ENCODE measurements around the gene ANKRD52.

The ANKRD52 gene

GRCh38 chr12:56234746-56235436 lies 23.3 kb downstream of the ANKRD52 start:
- Histone ChIP-seq H3K79me2 (ENCODE audit: insufficient read depth, low read length) (no peaks in the 10 kb centered on the region), H3K4me2 (ENCODE audit: low read depth, low read length, poor library complexity, severe bottlenecking) (no peak overlapping the region), H3K4me1 (ENCODE audit: insufficient read depth, low read length, poor library complexity, severe bottlenecking) (no peaks in the 10 kb centered on the region), H3K9me2 (replicated peaks; ENCODE audit: low read depth, low read length) (no peaks in the 10 kb centered on the region), H3K9ac (ENCODE audit: low read depth, low read length, poor library complexity, severe bottlenecking) (no peak overlapping the region), H3F3A (ENCODE audit: low read depth) (no peaks in the 10 kb centered on the region), H3K4me3 (ENCODE audit: low read length, poor library complexity, severe bottlenecking) (no peak overlapping the region), H3K9me3 (ENCODE audit: insufficient read depth, low read depth, low read length) (no peaks in the 10 kb centered on the region), H3K36me3 (ENCODE audit: insufficient read depth, low read length) (peaks cover 3% of the 10 kb centered on the region; the same call in 1 of the 2 replicates), H2AFZ (ENCODE audit: low read length) (no peak overlapping the region), H4K20me1 (ENCODE audit: insufficient read depth, low read length, poor library complexity, severe bottlenecking) (no peaks in the 10 kb centered on the region), H3K27me3 (ENCODE audit: insufficient read depth, low read length, poor library complexity, severe bottlenecking) (no peaks in the 10 kb centered on the region)
- no peak for TF ChIP-seq CTCF (conservative IDR thresholded peaks at IDR 0.05; ENCODE audit: low read length)

GRCh38 chr12:56231184-56231582 lies 27.0 kb downstream of the ANKRD52 start:
- Histone ChIP-seq H3F3A (ENCODE audit: low read depth) (no peaks in the 10 kb centered on the region), H4K20me1 (ENCODE audit: insufficient read depth, low read length, poor library complexity, severe bottlenecking) (no peaks in the 10 kb centered on the region), H3K4me3 (ENCODE audit: low read length, poor library complexity, severe bottlenecking) (no peak overlapping the region), H3K79me2 (ENCODE audit: insufficient read depth, low read length) (no peaks in the 10 kb centered on the region), H3K9ac (ENCODE audit: low read depth, low read length, poor library complexity, severe bottlenecking) (no peak overlapping the region), H3K9me2 (replicated peaks; ENCODE audit: low read depth, low read length) (no peaks in the 10 kb centered on the region), H2AFZ (ENCODE audit: low read length) (no peak overlapping the region), H3K27me3 (ENCODE audit: insufficient read depth, low read length, poor library complexity, severe bottlenecking) (no peaks in the 10 kb centered on the region), H3K4me2 (ENCODE audit: low read depth, low read length, poor library complexity, severe bottlenecking) (no peak overlapping the region), H3K4me1 (ENCODE audit: insufficient read depth, low read length, poor library complexity, severe bottlenecking) (peaks cover 3% of the 10 kb centered on the region), H3K9me3 (ENCODE audit: insufficient read depth, low read depth, low read length) (no peaks in the 10 kb centered on the region), H3K36me3 (ENCODE audit: insufficient read depth, low read length) (peaks cover 2% of the 10 kb centered on the region; the same call in 1 of the 2 replicates)
- TF ChIP-seq CTCF (conservative IDR thresholded peaks at IDR 0.05; ENCODE audit: low read length) = no peak
- no peak for TF ChIP-seq EZH2phosphoT487 (IDR thresholded peaks at IDR 0.05; ENCODE audit: borderline replicate concordance)

- Histone ChIP-seq H3K4me1 (ENCODE audit: insufficient read depth, low read length, poor library complexity, severe bottlenecking) (peaks cover 3% of the 10 kb centered on the region), H3K4me2 (ENCODE audit: low read depth, low read length, poor library complexity, severe bottlenecking) (no peak overlapping the region), H3K9ac (ENCODE audit: low read depth, low read length, poor library complexity, severe bottlenecking) (no peak overlapping the region), H3K36me3 (ENCODE audit: insufficient read depth, low read length) (no peaks in the 10 kb centered on the region), H3K4me3 (ENCODE audit: low read length, poor library complexity, severe bottlenecking) (no peak overlapping the region), H3F3A (ENCODE audit: low read depth) (no peaks in the 10 kb centered on the region), H3K79me2 (ENCODE audit: insufficient read depth, low read length) (no peaks in the 10 kb centered on the region), H2AFZ (ENCODE audit: low read length) (no peak overlapping the region), H3K9me3 (ENCODE audit: insufficient read depth, low read depth, low read length) (no peaks in the 10 kb centered on the region), H4K20me1 (ENCODE audit: insufficient read depth, low read length, poor library complexity, severe bottlenecking) (no peaks in the 10 kb centered on the region), H3K27me3 (ENCODE audit: insufficient read depth, low read length, poor library complexity, severe bottlenecking) (no peaks in the 10 kb centered on the region), H3K9me2 (replicated peaks; ENCODE audit: low read depth, low read length) (no peaks in the 10 kb centered on the region)
- TF ChIP-seq EZH2phosphoT487 (IDR thresholded peaks at IDR 0.05; ENCODE audit: borderline replicate concordance) = no peak
Observed at GRCh38 chr12:56230432-56231183, 27.6 kb downstream of the ANKRD52 start.
